GM12891 (cell line): ENCODE data around the gene COX6A2.

Source experiments
- DNase-seq: peaks from one replicate; pipeline ENCODE4 v3.0.0; 2011; ENCODE audit warnings: low spot score; ENCODE audit not compliant: insufficient read length
- FAIRE-seq: peaks from 2 replicates; lab custom pipeline; 2011; peaks lifted over from hg19 to GRCh38; lab: Jason Lieb, UNC
- PAX5 ChIP-seq: IDR thresholded peaks from 2 replicates; pipeline ENCODE4 v1.6.1; 2011; ENCODE audit warnings: low read length, moderate library complexity, mild to moderate bottlenecking; ENCODE audit not compliant: insufficient read depth, severe bottlenecking
- POLR2A ChIP-seq: IDR thresholded peaks from 2 replicates; pipeline ENCODE4 v1.6.1; 2011; ENCODE audit warnings: low read depth, low read length, control low read depth
- POLR2AphosphoS5 ChIP-seq: IDR thresholded peaks from 2 replicates; pipeline ENCODE4 v1.6.1; 2011; ENCODE audit warnings: low read depth, low read length, control low read depth
- POU2F2 ChIP-seq: IDR thresholded peaks from 2 replicates; pipeline ENCODE4 v1.6.1; 2011; ENCODE audit warnings: low read depth, mild to moderate bottlenecking, control low read depth, low read length, moderate library complexity
- SPI1 ChIP-seq: IDR thresholded peaks from 2 replicates; pipeline ENCODE4 v1.6.1; 2011; ENCODE audit warnings: low read depth, low read length, control low read depth
- TAF1 ChIP-seq: IDR thresholded peaks from 2 replicates; pipeline ENCODE4 v1.6.1; 2011; ENCODE audit warnings: low read depth, low read length, control low read depth

Gene COX6A2

GRCh38 chr16:31464348-31464769, 36.2 kb upstream of the COX6A2 start:
- TF ChIP-seq TAF1: no peak
- DNase-seq (no peak), FAIRE-seq (no peak)

GRCh38 chr16:31461921-31462804, 34.0 kb upstream of the COX6A2 start:
- TF ChIP-seq SPI1: no peak
- TF ChIP-seq PAX5: no peak
- TF ChIP-seq POU2F2: no peak
- TF ChIP-seq POLR2A: no peak
- no peak for TF ChIP-seq TAF1
- no peak for TF ChIP-seq POLR2AphosphoS5
- no peak for FAIRE-seq

GRCh38 chr16:31461201-31461920, 33.2 kb upstream of the COX6A2 start:
- FAIRE-seq: no peak
- no peak for TF ChIP-seq POLR2A
- TF ChIP-seq POLR2AphosphoS5: no peak
- TF ChIP-seq SPI1: no peak
- no peak for TF ChIP-seq PAX5
- TF ChIP-seq POU2F2: no peak
- no peak for TF ChIP-seq TAF1
- DNase-seq: no peak

More at GRCh38 chr16:31461921-31462804, 34.0 kb upstream of the COX6A2 start:
- DNase-seq: no peak

- TF ChIP-seq TAF1: no peak
- TF ChIP-seq SPI1: no peak
- no peak for TF ChIP-seq POLR2A
- no peak for TF ChIP-seq POLR2AphosphoS5
- no peak for TF ChIP-seq PAX5
- no peak for DNase-seq
- peak; percentile 28 for FAIRE-seq
These were observed 32.4 kb upstream of the COX6A2 start for GRCh38 chr16:31460582-31461002.

GRCh38 chr16:31459687-31460581, 31.8 kb upstream of the COX6A2 start:
- peak; percentile 88 for DNase-seq
- TF ChIP-seq POLR2A (no peak), POLR2AphosphoS5 (peak; percentile 31; the same call in 1 of the 2 replicates)
- FAIRE-seq: peak; percentile 97

GRCh38 chr16:31458844-31459686, 30.9 kb upstream of the COX6A2 start, which contains the start of gene ARMC5:
ARMC5 (plus strand) TSS chr16:31459501; CDS start chr16:31459525, 24 bp downstream.
- DNase-seq (peak; percentile 79), FAIRE-seq (no peak)
- TF ChIP-seq POU2F2 (peak; percentile 73; the same call in 1 of the 2 replicates), SPI1 (peak; percentile 83), TAF1 (peak; percentile 91), POLR2AphosphoS5 (peak; percentile 91), PAX5 (peak; percentile 49), POLR2A (peak; percentile 88)

- FAIRE-seq (peak; percentile 51), DNase-seq (peak; percentile 59)
- TF ChIP-seq POU2F2: peak; percentile 71
- TF ChIP-seq TAF1: peak; percentile 69
- no peak for TF ChIP-seq SPI1
- TF ChIP-seq POLR2A: peak; percentile 42; the same call in 1 of the 2 replicates
- no peak; the same call in 1 of the 2 replicates for TF ChIP-seq POLR2AphosphoS5
- TF ChIP-seq PAX5: no peak
These were observed 30.1 kb upstream of the COX6A2 start for GRCh38 chr16:31458073-31458843.

- TF ChIP-seq POU2F2 (no peak), SPI1 (no peak), POLR2AphosphoS5 (no peak), PAX5 (no peak)
- FAIRE-seq (no peak), DNase-seq (no peak)
These were observed 28.8 kb upstream of the COX6A2 start for GRCh38 chr16:31456988-31457360.
